Endothelial cell of umbilical vein (primary cell): ENCODE data around the gene DIPK1A. TPM values are rescaled to one million over a fixed set of nuclear protein-coding genes. Genes with fewer than 3 reads are reported as not detected.

ENCODE experiments used
- BruUV-seq: library from RNA; stranded (reverse); fragments of 400-500 nt; replicated peaks from 2 replicates; lab custom pipeline; 2021; lab: Mats Ljungman, UMichigan
- CTCF ChIA-PET: fragments of 300-600, 350-600 bp; sonication (Branson Sonifier 250); formaldehyde crosslinking; loops from one replicate; lab custom pipeline; 2021; ENCODE audit warnings: antibody characterized with exemption, inconsistent platforms; lab: Charles Lee
- POLR2A ChIA-PET: fragments of 300-600, 350-600 bp; sonication (Branson Sonifier 250); formaldehyde crosslinking; loops from one replicate; lab custom pipeline; 2021; ENCODE audit warnings: antibody characterized with exemption, inconsistent platforms; lab: Charles Lee
- DNase-seq: peaks from one replicate; pipeline ENCODE4 v3.0.0-alpha.2; 2011; ENCODE audit warnings: low read depth, low spot score
- FAIRE-seq: peaks from 2 replicates; lab custom pipeline; 2011; peaks lifted over from hg19 to GRCh38; lab: Jason Lieb, UNC
- H2AFZ ChIP-seq: 2 replicates; pipeline ENCODE4 v1.6.0; 2012; ENCODE audit warnings: low read depth, low read length, control low read depth, inconsistent platforms
- H3K27ac ChIP-seq: 2 replicates; pipeline ENCODE4 v1.5.1; 2011; ENCODE audit warnings: low read depth, mild to moderate bottlenecking, control low read depth, low read length, moderate library complexity; ENCODE audit not compliant: insufficient read depth
- H3K27me3 ChIP-seq, 2 experiments: 2 replicates each; pipeline versions ENCODE4 v1.6.0 to v1.6.1; 2011; ENCODE audit warnings: low read length in 2 of 2, mixed read lengths in 1 of 2; ENCODE audit not compliant: control insufficient read depth in 2 of 2, insufficient read depth in 2 of 2
- H3K36me3 ChIP-seq, 2 experiments: 2 replicates in 1 of 2; 3 replicates in 1 of 2; pipeline ENCODE4 v1.5.1; 2011; ENCODE audit warnings: low read length in 2 of 2, mild to moderate bottlenecking in 1 of 2, moderate library complexity in 1 of 2; ENCODE audit not compliant: control insufficient read depth in 2 of 2, insufficient read depth in 2 of 2; ENCODE audit errors: extremely low read depth in 1 of 2
- H3K4me1 ChIP-seq: 3 replicates; pipeline ENCODE4 v1.5.1; 2011; ENCODE audit warnings: mild to moderate bottlenecking, low read length; ENCODE audit not compliant: control insufficient read depth, insufficient read depth; ENCODE audit errors: extremely low read depth
- H3K4me2 ChIP-seq: 2 replicates; pipeline ENCODE4 v1.6.1; 2011; ENCODE audit warnings: low read length, control low read depth, mixed read lengths; ENCODE audit not compliant: insufficient read depth
- H3K4me3 ChIP-seq, 3 experiments: fragments of 200-600 bp in 1 of 3; sonication (generic), shearing (Covaris generic) in 1 of 3; replicated peaks in 1 of 3; 2 replicates each; pipeline ENCODE4 v1.5.1; 2011 to 2016; ENCODE audit warnings: control low read depth in 3 of 3, low read length in 3 of 3, mild to moderate bottlenecking in 2 of 3, inconsistent platforms in 1 of 3, low read depth in 1 of 3, moderate library complexity in 1 of 3; ENCODE audit not compliant: insufficient read depth in 1 of 3
- H3K79me2 ChIP-seq: 2 replicates; pipeline ENCODE4 v1.6.0; 2012; ENCODE audit warnings: low read length, inconsistent platforms; ENCODE audit not compliant: control insufficient read depth, insufficient read depth
- H3K9ac ChIP-seq: replicated peaks from 2 replicates; pipeline ENCODE3; 2011; ENCODE audit warnings: low read length, control low read depth; ENCODE audit not compliant: insufficient read depth; ENCODE audit errors: extremely low read depth
- H3K9me1 ChIP-seq: replicated peaks from 3 replicates; pipeline ENCODE4 v1.6.0; 2011; ENCODE audit warnings: mild to moderate bottlenecking, low read length; ENCODE audit not compliant: control insufficient read depth, insufficient read depth; ENCODE audit errors: extremely low read depth
- H3K9me3 ChIP-seq: replicated peaks from 2 replicates; pipeline ENCODE4 v1.5.1; 2012; ENCODE audit warnings: low read length, inconsistent platforms; ENCODE audit not compliant: control insufficient read depth, insufficient read depth
- H4K20me1 ChIP-seq: replicated peaks from 2 replicates; pipeline ENCODE3; 2011; ENCODE audit warnings: mild to moderate bottlenecking, low read length; ENCODE audit not compliant: control insufficient read depth, insufficient read depth; ENCODE audit errors: extremely low read depth
- EZH2 ChIP-seq: IDR thresholded peaks from 2 replicates; pipeline ENCODE4 v1.6.1; 2012; ENCODE audit warnings: borderline replicate concordance, low read depth, mild to moderate bottlenecking, moderate library complexity, low read length, inconsistent platforms; ENCODE audit not compliant: severe bottlenecking
- GATA2 ChIP-seq: IDR thresholded peaks from 2 replicates; pipeline ENCODE4 v1.7.0; 2011; ENCODE audit warnings: low read depth, mild to moderate bottlenecking, moderate library complexity, mixed read lengths, low read length; ENCODE audit not compliant: insufficient read length, insufficient read depth
- JUN ChIP-seq: IDR thresholded peaks from 2 replicates; pipeline ENCODE4 v1.6.1; 2011; ENCODE audit warnings: borderline replicate concordance, low read depth; ENCODE audit not compliant: insufficient read length, insufficient read depth
- MYC ChIP-seq: IDR thresholded peaks from one replicate; pipeline ENCODE4 v1.6.1; 2011; ENCODE audit warnings: mild to moderate bottlenecking, low read depth, low read length
- POLR2A ChIP-seq: IDR thresholded peaks from 2 replicates; pipeline ENCODE4 v1.6.1; 2012; ENCODE audit warnings: low read depth, mild to moderate bottlenecking, control low read depth, low read length
- POLR2AphosphoS5 ChIP-seq: IDR thresholded peaks from 2 replicates; pipeline ENCODE4 v1.6.1; 2012; ENCODE audit warnings: low read depth, mild to moderate bottlenecking, control low read depth, low read length, moderate library complexity; ENCODE audit not compliant: insufficient read depth
- dilution Hi-C: fragments of 300-500 bp; cut with MboI; formaldehyde crosslinking; loops from one replicate; pipeline ENCODE4 v1.15.0; 2019; ENCODE audit warnings: low sequenced_read_pairs; ENCODE audit not compliant: extremely low pct_ligation_motif_present
- intact Hi-C: fragments of 100-400 bp; cut with micrococcal nuclease; formaldehyde crosslinking; loops from one replicate; pipeline ENCODE4 v1.10.0; 2022
- polyA plus RNA-seq, 4 experiments: library from polyadenylated mRNA; depleted of rRNA in 3 of 4; stranded (reverse) in 3 of 4; unstranded in 1 of 4; fragments of >200 nt; gene quantifications; 2 replicates each; pipeline versions ENCODE4 v1.2.1 to v1.2.3, GENCODE V29; 2011 to 2012; ENCODE audit warnings: missing spikeins in 1 of 4
- total RNA-seq: library from RNA; stranded (reverse); gene quantifications from 2 replicates; pipeline ENCODE4 v1.2.3, GENCODE V29; 2021
- TF ChIP-seq, protein P1 (sequence below): IDR thresholded peaks from 2 replicates; pipeline ENCODE4 v1.6.1; 2011; ENCODE audit not compliant: insufficient read depth, insufficient read length
- TF ChIP-seq, protein P2 (sequence below), 2 donors: IDR thresholded peaks; 1 replicate in 1 of 2; 2 replicates in 1 of 2; pipeline ENCODE4 v1.5.1; 2011; ENCODE audit warnings: low read length in 2 of 2, mild to moderate bottlenecking in 2 of 2, moderate library complexity in 2 of 2, control low read depth in 1 of 2, inconsistent platforms in 1 of 2, low read depth in 1 of 2; ENCODE audit not compliant: insufficient read depth in 1 of 2; ENCODE audit errors: extremely low read depth in 1 of 2

DIPK1A gene
- total and polyA plus RNA-seq, 2 donors (not counting 3 experiments of a cell fraction or from before 2014, with no cell fraction given): 0.25 to 0.93 TPM

GRCh38 chr1:92832537-92833114 lies 128.6 kb downstream of the DIPK1A start:
- FAIRE-seq (no peak), DNase-seq (peak; percentile 22)
- Histone ChIP-seq H3K4me2 (peak overlapping the region; percentile 97), H2AFZ (no peak overlapping the region), H3K9me3 (no peaks in the 10 kb centered on the region), H3K4me1 (peaks cover 26% of the 10 kb centered on the region), H3K27me3 (no peaks in the 10 kb centered on the region), H3K9ac (peak overlapping the region; percentile 90), H4K20me1 (peaks cover 9% of the 10 kb centered on the region), H3K9me1 (no peaks in the 10 kb centered on the region), H3K79me2 (peaks cover 58% of the 10 kb centered on the region), H3K27ac (peak overlapping the region; percentile 73), H3K36me3 (peaks cover 3 to 31% of the 10 kb centered on the region in 2 experiments), H3K4me3 (peak overlapping the region; percentile 85 to 97 (median 85))
- TF ChIP-seq POLR2AphosphoS5 (no peak), MYC (no peak), POLR2A (no peak), EZH2 (no peak), GATA2 (no peak), JUN (no peak)
- TF ChIP-seq, protein P1, sequence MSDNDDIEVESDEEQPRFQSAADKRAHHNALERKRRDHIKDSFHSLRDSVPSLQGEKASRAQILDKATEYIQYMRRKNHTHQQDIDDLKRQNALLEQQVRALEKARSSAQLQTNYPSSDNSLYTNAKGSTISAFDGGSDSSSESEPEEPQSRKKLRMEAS: no peak
- TF ChIP-seq, protein P2, sequence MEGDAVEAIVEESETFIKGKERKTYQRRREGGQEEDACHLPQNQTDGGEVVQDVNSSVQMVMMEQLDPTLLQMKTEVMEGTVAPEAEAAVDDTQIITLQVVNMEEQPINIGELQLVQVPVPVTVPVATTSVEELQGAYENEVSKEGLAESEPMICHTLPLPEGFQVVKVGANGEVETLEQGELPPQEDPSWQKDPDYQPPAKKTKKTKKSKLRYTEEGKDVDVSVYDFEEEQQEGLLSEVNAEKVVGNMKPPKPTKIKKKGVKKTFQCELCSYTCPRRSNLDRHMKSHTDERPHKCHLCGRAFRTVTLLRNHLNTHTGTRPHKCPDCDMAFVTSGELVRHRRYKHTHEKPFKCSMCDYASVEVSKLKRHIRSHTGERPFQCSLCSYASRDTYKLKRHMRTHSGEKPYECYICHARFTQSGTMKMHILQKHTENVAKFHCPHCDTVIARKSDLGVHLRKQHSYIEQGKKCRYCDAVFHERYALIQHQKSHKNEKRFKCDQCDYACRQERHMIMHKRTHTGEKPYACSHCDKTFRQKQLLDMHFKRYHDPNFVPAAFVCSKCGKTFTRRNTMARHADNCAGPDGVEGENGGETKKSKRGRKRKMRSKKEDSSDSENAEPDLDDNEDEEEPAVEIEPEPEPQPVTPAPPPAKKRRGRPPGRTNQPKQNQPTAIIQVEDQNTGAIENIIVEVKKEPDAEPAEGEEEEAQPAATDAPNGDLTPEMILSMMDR (IDR thresholded peaks at IDR 0.05; ENCODE audit: extremely low read depth in 1 of 2, insufficient read depth in 1 of 2, low read depth in 1 of 2, low read length in 2 of 2): no peak
- ChIA-PET POLR2A (interaction anchor here (0.6 to 1.7 kb wide), 8 partner anchors 10 to 811 kb away, joined by 3 to 11 read pairs (median 4); no protein-coding TSS in a partner anchor), CTCF (interaction anchor here (1.1 to 2.4 kb wide), 11 partner anchors 9 to 522 kb away, joined by 3 to 23 read pairs (median 5); partner anchors contain the start of gene EVI5)
- no TSS peak for BruUV-seq
- intact Hi-C loops: loop anchor here (1.0 kb wide), 1 partner anchor 48 kb away; no protein-coding TSS in a partner anchor
- dilution Hi-C loops: no loop called here
